Stimulated activated CD8-positive, alpha-beta memory T cell treated with anti-CD3 and anti-CD28 coated beads, Interleukin-7, amount 100 ng/mL, for 1 hour (primary cell): Measurements from ENCODE around the gene OSBPL6.
"Not testable (repeated sequence)": the region's sequence is repeated elsewhere in the genome, so short reads cannot be mapped to it uniquely, and the experiment has no call there.

Source experiments
- DNase-seq, 2 donors: peaks; one replicate each; pipeline ENCODE4 v3.0.0-alpha.2; 2020; ENCODE audit warnings: low read depth in 2 of 2

The OSBPL6 gene

GRCh38 chr2:178193823-178194599 lies at the start of gene OSBPL6:
TSS of gene OSBPL6 (plus strand) at chr2:178194512. CDS start at chr2:178306185, 111,673 bp downstream.
- DNase-seq: peak in 1 of 2 donors; percentile 5

GRCh38 chr2:178152033-178152432 lies 42.3 kb upstream of the OSBPL6 start:
- DNase-seq: no peak

- no peak for DNase-seq
These were observed 41.8 kb upstream of the OSBPL6 start for GRCh38 chr2:178152542-178152941.

- no peak for DNase-seq
These were observed 41.3 kb upstream of the OSBPL6 start for GRCh38 chr2:178152977-178153376.

GRCh38 chr2:178153878-178154277 lies 40.4 kb upstream of the OSBPL6 start:
- DNase-seq: not testable (repeated sequence)

GRCh38 chr2:178155524-178155923 lies 38.8 kb upstream of the OSBPL6 start:
- no peak for DNase-seq

- DNase-seq: no peak
These were observed 36.7 kb upstream of the OSBPL6 start for GRCh38 chr2:178157574-178157973.

GRCh38 chr2:178159966-178160365 lies 34.3 kb upstream of the OSBPL6 start:
- DNase-seq: no peak

GRCh38 chr2:178160601-178161000 lies 33.7 kb upstream of the OSBPL6 start:
- DNase-seq: no peak

- DNase-seq: no peak
These were observed 30.9 kb upstream of the OSBPL6 start for GRCh38 chr2:178163395-178163794.

GRCh38 chr2:178163911-178164310 lies 30.4 kb upstream of the OSBPL6 start:
- DNase-seq: no peak

- DNase-seq: no peak
These were observed 20.7 kb upstream of the OSBPL6 start for GRCh38 chr2:178173657-178174056.

- DNase-seq: no peak
These were observed 17.1 kb upstream of the OSBPL6 start for GRCh38 chr2:178177066-178177679.

GRCh38 chr2:178180648-178181047 lies 13.7 kb upstream of the OSBPL6 start:
- not testable (repeated sequence) for DNase-seq

GRCh38 chr2:178187861-178188260 lies 6.5 kb upstream of the OSBPL6 start:
- no peak for DNase-seq

- no peak for DNase-seq
These were observed 5.8 kb upstream of the OSBPL6 start for GRCh38 chr2:178188466-178188865.

GRCh38 chr2:178191004-178191508 lies 3.3 kb upstream of the OSBPL6 start:
- no peak for DNase-seq

- no peak for DNase-seq
These were observed 2.8 kb upstream of the OSBPL6 start for GRCh38 chr2:178191511-178191910.

- DNase-seq: no peak
These were observed 853 bp upstream of the OSBPL6 start for GRCh38 chr2:178193496-178193822.

GRCh38 chr2:178194600-178195389 lies 483 bp downstream of the OSBPL6 start:
- DNase-seq: no peak

- DNase-seq: no peak
These were observed 1.3 kb downstream of the OSBPL6 start for GRCh38 chr2:178195390-178196166.

GRCh38 chr2:178197791-178198190 lies 3.5 kb downstream of the OSBPL6 start:
- DNase-seq: no peak
